Upper lobe of left lung (tissue), 4 donors: Measurements from ENCODE around the gene PSG11.
"Not testable (repeated sequence)": the region's sequence is repeated elsewhere in the genome, so short reads cannot be mapped to it uniquely, and the experiment has no call there.

Experiments
- POLR2A ChIP-seq, 4 donors: fragments of 450-650 bp; IDR thresholded peaks; one replicate each; pipeline ENCODE4 v1.5.1; 2016 to 2017; ENCODE audit warnings: antibody characterized with exemption in 4 of 4, mild to moderate bottlenecking in 2 of 4
- POLR2AphosphoS5 ChIP-seq, 2 donors: sonication (generic); formaldehyde crosslinking; IDR thresholded peaks; one replicate each; pipeline ENCODE4 v1.5.1; 2017; ENCODE audit warnings: antibody characterized with exemption in 2 of 2
- TF ChIP-seq, protein P1 (sequence below), 6 experiments: fragments of 450-650 bp in 4 of 6; fragments of 200-600 bp in 2 of 6; sonication (generic) in 2 of 6; IDR thresholded peaks; one replicate each; pipeline ENCODE4 v1.5.1; 2016 to 2019; ENCODE audit warnings: antibody characterized with exemption in 6 of 6

DNA sequence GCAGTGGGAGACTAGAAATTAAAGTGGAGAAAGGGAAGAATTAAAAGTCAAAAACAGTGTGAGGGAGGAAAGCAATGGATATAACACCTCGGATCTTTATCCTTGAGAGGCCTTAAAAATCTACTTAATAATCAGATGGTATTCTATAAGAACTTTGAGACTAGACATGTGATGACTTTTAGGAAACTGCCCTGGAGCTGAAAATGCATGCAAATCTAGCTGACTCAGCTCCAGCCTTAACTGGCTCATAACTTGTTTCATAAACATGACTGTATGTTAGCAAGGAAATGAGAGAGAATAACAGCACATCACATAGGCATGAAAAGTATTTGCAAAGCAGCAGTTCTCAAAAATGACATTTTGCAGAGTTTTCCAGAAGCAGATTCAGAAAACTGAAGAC is 38.1 kb downstream of the PSG11 start:
- TF ChIP-seq, protein P1, sequence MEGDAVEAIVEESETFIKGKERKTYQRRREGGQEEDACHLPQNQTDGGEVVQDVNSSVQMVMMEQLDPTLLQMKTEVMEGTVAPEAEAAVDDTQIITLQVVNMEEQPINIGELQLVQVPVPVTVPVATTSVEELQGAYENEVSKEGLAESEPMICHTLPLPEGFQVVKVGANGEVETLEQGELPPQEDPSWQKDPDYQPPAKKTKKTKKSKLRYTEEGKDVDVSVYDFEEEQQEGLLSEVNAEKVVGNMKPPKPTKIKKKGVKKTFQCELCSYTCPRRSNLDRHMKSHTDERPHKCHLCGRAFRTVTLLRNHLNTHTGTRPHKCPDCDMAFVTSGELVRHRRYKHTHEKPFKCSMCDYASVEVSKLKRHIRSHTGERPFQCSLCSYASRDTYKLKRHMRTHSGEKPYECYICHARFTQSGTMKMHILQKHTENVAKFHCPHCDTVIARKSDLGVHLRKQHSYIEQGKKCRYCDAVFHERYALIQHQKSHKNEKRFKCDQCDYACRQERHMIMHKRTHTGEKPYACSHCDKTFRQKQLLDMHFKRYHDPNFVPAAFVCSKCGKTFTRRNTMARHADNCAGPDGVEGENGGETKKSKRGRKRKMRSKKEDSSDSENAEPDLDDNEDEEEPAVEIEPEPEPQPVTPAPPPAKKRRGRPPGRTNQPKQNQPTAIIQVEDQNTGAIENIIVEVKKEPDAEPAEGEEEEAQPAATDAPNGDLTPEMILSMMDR (IDR thresholded peaks at IDR 0.05): not testable (repeated sequence)
- TF ChIP-seq POLR2A, POLR2AphosphoS5 (IDR thresholded peaks at IDR 0.05): not testable (repeated sequence)
